IMR-90 (cell line): ENCODE measurements around the gene HGFAC. TPM values are rescaled to one million over a fixed set of nuclear protein-coding genes. Genes with fewer than 3 reads are reported as not detected.

Experiments
- ATAC-seq: fragments of 200-7000 bp; cut with Tn5 transposase; 2 replicates; pipeline ENCODE4 v1.9.1; 2020; ENCODE audit warnings: low read depth, mild to moderate bottlenecking, moderate library complexity
- BruUV-seq: library from RNA; stranded (reverse); fragments of 400-500 nt; replicated peaks from 2 replicates; lab custom pipeline; 2021; lab: Mats Ljungman, UMichigan
- CTCF ChIA-PET: fragments of 300-600 bp; formaldehyde crosslinking; extraction: SDS; loops from one replicate; lab custom pipeline; 2021; ENCODE audit warnings: antibody characterized with exemption; lab: Yijun Ruan, JAX
- POLR2A ChIA-PET: fragments of 300-600 bp; sonication (Branson Sonifier 250); formaldehyde crosslinking; loops from one replicate; lab custom pipeline; 2022; ENCODE audit warnings: antibody characterized with exemption; ENCODE audit not compliant: unreplicated experiment; lab: Charles Lee
- DNase-seq: peaks from one replicate; pipeline ENCODE4 v3.0.0; 2013
- H2AFZ ChIP-seq: replicated peaks from 2 replicates; pipeline ENCODE3; 2013; ENCODE audit warnings: low read length, mild to moderate bottlenecking; ENCODE audit not compliant: poor library complexity
- H2AK5ac ChIP-seq: 2 replicates; pipeline ENCODE4 v1.6.1; 2013; ENCODE audit warnings: low read depth, low read length, inconsistent platforms
- H2AK9ac ChIP-seq: replicated peaks from 2 replicates; pipeline ENCODE3; 2013; ENCODE audit warnings: mild to moderate bottlenecking, low read depth, low read length, moderate library complexity; ENCODE audit not compliant: poor library complexity
- H2BK120ac ChIP-seq: 2 replicates; pipeline ENCODE4 v1.6.1; 2013; ENCODE audit warnings: low read depth, low read length, inconsistent platforms
- H2BK15ac ChIP-seq: 3 replicates; pipeline ENCODE4 v1.6.1; 2013; ENCODE audit warnings: low read depth, low read length, inconsistent platforms
- H2BK20ac ChIP-seq: 2 replicates; pipeline ENCODE4 v1.6.1; 2013; ENCODE audit warnings: low read depth, mild to moderate bottlenecking, inconsistent platforms, low read length, moderate library complexity
- H2BK5ac ChIP-seq: 2 replicates; pipeline ENCODE4 v1.6.1; 2013; ENCODE audit warnings: mild to moderate bottlenecking, low read depth, low read length, inconsistent platforms; ENCODE audit not compliant: poor library complexity, severe bottlenecking
- H3K14ac ChIP-seq: replicated peaks from 2 replicates; pipeline ENCODE4 v1.6.1; 2013; ENCODE audit warnings: low read depth, low read length, inconsistent platforms
- H3K18ac ChIP-seq: 2 replicates; pipeline ENCODE4 v1.6.1; 2013; ENCODE audit warnings: low read depth, low read length, control low read depth
- H3K23ac ChIP-seq: 2 replicates; pipeline ENCODE4 v1.6.1; 2013; ENCODE audit warnings: low read depth, low read length, inconsistent platforms
- H3K27ac ChIP-seq: 2 replicates; pipeline ENCODE4 v1.5.1; 2013; ENCODE audit warnings: mild to moderate bottlenecking, control low read depth, low read length; ENCODE audit not compliant: insufficient read depth
- H3K27me3 ChIP-seq: 2 replicates; pipeline ENCODE4 v1.6.1; 2013; ENCODE audit warnings: low read length; ENCODE audit not compliant: control insufficient read depth, insufficient read depth
- H3K36me3 ChIP-seq: 2 replicates; pipeline ENCODE4 v1.6.1; 2013; ENCODE audit warnings: low read length, mixed read lengths; ENCODE audit not compliant: control insufficient read depth, insufficient read depth
- H3K4ac ChIP-seq: 2 replicates; pipeline ENCODE4 v1.6.1; 2013; ENCODE audit warnings: low read depth, low read length, inconsistent platforms
- H3K4me1 ChIP-seq: 2 replicates; pipeline ENCODE4 v1.6.1; 2013; ENCODE audit warnings: low read length, mixed read lengths; ENCODE audit not compliant: control insufficient read depth, insufficient read depth
- H3K4me2 ChIP-seq: 2 replicates; pipeline ENCODE4 v1.6.1; 2013; ENCODE audit warnings: low read depth, mild to moderate bottlenecking, control low read depth, low read length, moderate library complexity
- H3K4me3 ChIP-seq: 2 replicates; pipeline ENCODE4 v1.5.1; 2013; ENCODE audit warnings: low read depth, mild to moderate bottlenecking, control low read depth, low read length, moderate library complexity; ENCODE audit not compliant: insufficient read depth
- H3K56ac ChIP-seq: 2 replicates; pipeline ENCODE4 v1.6.1; 2013; ENCODE audit warnings: low read length, inconsistent platforms; ENCODE audit not compliant: insufficient read depth; ENCODE audit errors: extremely low read depth
- H3K79me1 ChIP-seq, 2 experiments: 2 replicates each; pipeline ENCODE4 v1.6.1; 2013; ENCODE audit warnings: low read length in 2 of 2, inconsistent platforms in 1 of 2, low read depth in 1 of 2
- H3K9ac ChIP-seq: 2 replicates; pipeline ENCODE4 v1.6.1; 2013; ENCODE audit warnings: low read depth, low read length, control low read depth
- H3K9me1 ChIP-seq: 2 replicates; pipeline ENCODE4 v1.6.1; 2013; ENCODE audit warnings: low read length, inconsistent platforms; ENCODE audit not compliant: insufficient read depth
- H3K9me3 ChIP-seq: 2 replicates; pipeline ENCODE4 v1.6.1; 2013; ENCODE audit warnings: low read length; ENCODE audit not compliant: control insufficient read depth, insufficient read depth
- H4K20me1 ChIP-seq: 2 replicates; pipeline ENCODE4 v1.6.1; 2013; ENCODE audit warnings: low read length, inconsistent platforms; ENCODE audit not compliant: insufficient read depth
- H4K5ac ChIP-seq: 2 replicates; pipeline ENCODE4 v1.6.1; 2013; ENCODE audit warnings: mild to moderate bottlenecking, low read depth, low read length, control low read depth
- H4K8ac ChIP-seq, 2 experiments: 2 replicates each; pipeline ENCODE4 v1.6.1; 2013; ENCODE audit warnings: low read depth in 2 of 2, low read length in 2 of 2, control low read depth in 1 of 2, inconsistent platforms in 1 of 2
- H4K91ac ChIP-seq: 2 replicates; pipeline ENCODE4 v1.6.1; 2013; ENCODE audit warnings: low read depth, low read length, inconsistent platforms; ENCODE audit not compliant: insufficient read depth
- CEBPB ChIP-seq: IDR thresholded peaks from 2 replicates; pipeline ENCODE4 v1.6.1; 2012; ENCODE audit warnings: low read depth, low read length, improper control_type of control experiment
- CTCF ChIP-seq: conservative IDR thresholded peaks from 2 replicates; pipeline ENCODE4 v1.5.1; 2012; ENCODE audit warnings: mild to moderate bottlenecking, low read depth, low read length, improper control_type of control experiment
- ELK1 ChIP-seq: fragments of 150-350 bp; IDR thresholded peaks from 2 replicates; pipeline ENCODE4 v1.6.1; 2016; ENCODE audit warnings: low read depth, mild to moderate bottlenecking, low read length, moderate library complexity, borderline replicate concordance
- MAZ ChIP-seq: IDR thresholded peaks from 2 replicates; pipeline ENCODE4 v1.6.1; 2012; ENCODE audit warnings: low read depth, mild to moderate bottlenecking, low read length, improper control_type of control experiment, moderate library complexity, borderline replicate concordance
- MXI1 ChIP-seq: IDR thresholded peaks from 2 replicates; pipeline ENCODE4 v1.6.1; 2012; ENCODE audit warnings: low read depth, mild to moderate bottlenecking, low read length, moderate library complexity, borderline replicate concordance
- RAD21 ChIP-seq: IDR thresholded peaks from 2 replicates; pipeline ENCODE4 v1.6.1; 2012; ENCODE audit warnings: low read length, improper control_type of control experiment
- RFX5 ChIP-seq: IDR thresholded peaks from 2 replicates; pipeline ENCODE4 v1.8.0; 2012; ENCODE audit warnings: low read depth, mild to moderate bottlenecking, low read length, moderate library complexity
- SMC3 ChIP-seq: fragments of 150-350 bp; IDR thresholded peaks from 2 replicates; pipeline ENCODE4 v1.6.1; 2016; ENCODE audit warnings: low read depth, mild to moderate bottlenecking, antibody characterized with exemption, low read length, moderate library complexity
- USF2 ChIP-seq: fragments of 150-350 bp; IDR thresholded peaks from 2 replicates; pipeline ENCODE4 v1.6.1; 2017; ENCODE audit warnings: mild to moderate bottlenecking, antibody characterized with exemption, low read length, low read depth
- WGBS, 2 experiments: methylation state at CpG; one replicate each; pipeline versions ENCODE4 v1.1.5 to v1.1.7; 2013; ENCODE audit warnings: missing lambda C conversion rate in 2 of 2; ENCODE audit not compliant: insufficient read length in 1 of 2; ENCODE audit errors: extremely low coverage in 2 of 2; 5-methylcytosine and 5-hydroxymethylcytosine counted together
- dilution Hi-C: fragments of 300-500 bp; cut with HindIII; formaldehyde crosslinking; loops from one replicate; pipeline ENCODE4 v1.14.3; 2018; ENCODE audit warnings: low sequenced_read_pairs; ENCODE audit not compliant: unreplicated experiment
- in situ Hi-C: fragments of 300-500 bp; cut with MboI; formaldehyde crosslinking; loops from 3 replicates; pipeline ENCODE4 v1.14.3; 2019; ENCODE audit warnings: low sequenced_read_pairs, inconsistent platforms, mixed read lengths
- intact Hi-C: fragments of 100-400 bp; cut with micrococcal nuclease; formaldehyde crosslinking; loops from 2 replicates; pipeline ENCODE4 v1.10.0; 2022
- polyA plus RNA-seq, 3 experiments: library from polyadenylated mRNA; depleted of rRNA; stranded (reverse); fragments of >200 nt; gene quantifications; 2 replicates each; pipeline ENCODE4 v1.2.3, GENCODE V29; 2012; ENCODE audit warnings: low replicate concordance in 1 of 3
- total RNA-seq: library from RNA; depleted of rRNA; stranded (reverse); fragments of >200 nt; gene quantifications from 2 replicates; pipeline ENCODE4 v1.2.3, GENCODE V29; 2012

HGFAC gene
- total and polyA plus RNA-seq, 2 of the 4 experiments (the other 2 are of a cell fraction), result 0.05 TPM; not detected in 1

- H3K4me3 ChIP-seq, result no peak overlapping the region
- peaks cover 22% of the 10 kb centered on the region for H4K20me1 ChIP-seq
- no peak overlapping the region for H3K4ac ChIP-seq
- H2BK20ac ChIP-seq, result no peak overlapping the region
- dilution Hi-C loops (no loop called here), in situ Hi-C loops (no loop called here), intact Hi-C loops (no loop called here)
- ATAC-seq (no peak), DNase-seq (no peak)
- ChIA-PET CTCF (no interaction called here), POLR2A (no interaction called here)
- no peak overlapping the region for H3K23ac ChIP-seq
- no peak overlapping the region for H4K8ac ChIP-seq
- H3K79me1 ChIP-seq, result peaks cover 7 to 10% of the 10 kb centered on the region in 2 experiments; a peak in 2 of 4 replicates
- no peak overlapping the region for H2BK120ac ChIP-seq
- no peak overlapping the region for H3K14ac ChIP-seq
- H3K27me3 ChIP-seq, result no peaks in the 10 kb centered on the region
- H2BK5ac ChIP-seq, result no peak overlapping the region
- H4K5ac ChIP-seq, result no peak overlapping the region
- H3K9me1 ChIP-seq, result peaks cover 3% of the 10 kb centered on the region; the same call in 1 of the 2 replicates
- 94% methylated on average over 9 of the region's 26 CpGs; no CpG with 5 or more reads in 1 of the 2 experiments for WGBS, 2 experiments
- no peak overlapping the region for H2BK15ac ChIP-seq
- H3K9me3 ChIP-seq, result peaks cover 7% of the 10 kb centered on the region
- no peak overlapping the region for H4K91ac ChIP-seq
- no peak overlapping the region for H3K18ac ChIP-seq
- BruUV-seq, result no TSS peak
- H2AK9ac ChIP-seq, result no peak overlapping the region
- no peaks in the 10 kb centered on the region for H3K4me1 ChIP-seq
- no peak overlapping the region for H3K27ac ChIP-seq
- H2AFZ ChIP-seq, result no peak overlapping the region
- no peak overlapping the region for H2AK5ac ChIP-seq
- no peak overlapping the region for H3K9ac ChIP-seq
- H3K4me2 ChIP-seq, result no peak overlapping the region
- no peak for TF ChIP-seq RFX5
- no peak for TF ChIP-seq MXI1
- TF ChIP-seq SMC3, result no peak
- TF ChIP-seq RAD21, result no peak
- TF ChIP-seq MAZ, result no peak
- TF ChIP-seq CEBPB, result no peak
- no peak for TF ChIP-seq CTCF
- TF ChIP-seq ELK1, result no peak
- TF ChIP-seq USF2, result no peak
- no peak overlapping the region for H3K56ac ChIP-seq
- no peaks in the 10 kb centered on the region; the same call in 1 of the 2 replicates for H3K36me3 ChIP-seq
Observed at GRCh38 chr4:3407930-3408792, 33.6 kb upstream of the HGFAC start.
